Neural progenitor cell (in vitro differentiated cells): ENCODE results near the gene NFIA.

Experiments used
- CTCF ChIP-seq: fragments of 200-600 bp; sonication (generic); IDR thresholded peaks from 2 replicates; pipeline ENCODE4 v1.5.1; 2017; ENCODE audit warnings: antibody characterized with exemption, mild to moderate bottlenecking
- EZH2 ChIP-seq: fragments of 200-600 bp; sonication (generic); IDR thresholded peaks from 2 replicates; pipeline ENCODE4 v1.6.1; 2017; ENCODE audit warnings: antibody characterized with exemption, mild to moderate bottlenecking, moderate library complexity
- EZH2phosphoT487 ChIP-seq: fragments of 200-600 bp; sonication (generic); IDR thresholded peaks from 2 replicates; pipeline ENCODE4 v1.6.1; 2017; ENCODE audit warnings: antibody characterized with exemption

DNA sequence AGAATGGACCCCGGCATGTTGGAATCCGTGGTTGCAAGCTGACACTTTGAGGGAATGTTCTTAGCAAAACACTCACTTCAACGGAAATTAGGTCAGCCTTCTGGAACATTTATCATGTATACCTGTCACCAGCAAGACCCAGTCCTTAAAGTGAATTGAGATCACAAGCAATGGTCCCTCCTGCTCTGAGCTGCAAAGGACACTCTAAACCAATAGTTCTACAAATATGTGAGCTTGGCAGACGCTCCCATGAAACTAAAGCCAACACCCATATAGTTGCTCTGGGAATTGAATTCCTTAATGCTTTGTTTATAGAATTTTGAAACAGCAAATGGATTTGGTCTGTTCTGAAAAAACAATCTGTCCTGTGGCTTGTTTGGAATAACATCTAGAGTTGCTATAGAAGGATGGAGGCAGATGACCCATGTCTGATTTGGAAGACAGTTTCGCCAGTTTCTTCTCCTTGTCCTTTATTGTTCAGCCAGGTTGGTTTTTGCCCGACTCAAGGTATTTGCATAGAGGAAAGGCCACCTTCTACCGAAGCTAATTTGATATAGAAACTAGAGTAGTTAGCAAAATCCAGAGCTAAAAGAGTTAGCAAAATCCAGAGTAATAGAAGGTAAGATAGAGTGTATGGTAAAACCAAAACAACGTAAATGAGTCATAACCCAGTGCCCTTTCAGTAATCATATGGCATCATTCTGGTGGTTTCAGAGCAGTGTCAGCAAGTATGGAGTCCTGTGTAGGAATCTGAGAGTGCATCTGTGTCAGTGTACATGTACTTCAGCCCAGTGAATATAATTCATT is 236.2 kb downstream of the NFIA start:
- TF ChIP-seq CTCF (no peak), EZH2 (no peak), EZH2phosphoT487 (no peak)
